Endothelial cell of umbilical vein (primary cell): ENCODE data around the gene ELMO2. TPM values are rescaled to one million over a fixed set of nuclear protein-coding genes. Genes with fewer than 3 reads are reported as not detected.
"Not testable (repeated sequence)": the region's sequence is repeated elsewhere in the genome, so short reads cannot be mapped to it uniquely, and the experiment has no call there.

Experiments
- BruUV-seq: library from RNA; stranded (reverse); fragments of 400-500 nt; replicated peaks from 2 replicates; lab custom pipeline; 2021; lab: Mats Ljungman, UMichigan
- CTCF ChIA-PET: fragments of 300-600, 350-600 bp; sonication (Branson Sonifier 250); formaldehyde crosslinking; loops from one replicate; lab custom pipeline; 2021; ENCODE audit warnings: antibody characterized with exemption, inconsistent platforms; lab: Charles Lee
- POLR2A ChIA-PET: fragments of 300-600, 350-600 bp; sonication (Branson Sonifier 250); formaldehyde crosslinking; loops from one replicate; lab custom pipeline; 2021; ENCODE audit warnings: antibody characterized with exemption, inconsistent platforms; lab: Charles Lee
- DNase-seq: peaks from one replicate; pipeline ENCODE4 v3.0.0-alpha.2; 2011; ENCODE audit warnings: low read depth, low spot score
- FAIRE-seq: peaks from 2 replicates; lab custom pipeline; 2011; peaks lifted over from hg19 to GRCh38; lab: Jason Lieb, UNC
- H2AFZ ChIP-seq: 2 replicates; pipeline ENCODE4 v1.6.0; 2012; ENCODE audit warnings: low read depth, low read length, control low read depth, inconsistent platforms
- H3K27ac ChIP-seq: 2 replicates; pipeline ENCODE4 v1.5.1; 2011; ENCODE audit warnings: low read depth, mild to moderate bottlenecking, control low read depth, low read length, moderate library complexity; ENCODE audit not compliant: insufficient read depth
- H3K27me3 ChIP-seq, 2 experiments: 2 replicates each; pipeline versions ENCODE4 v1.6.0 to v1.6.1; 2011; ENCODE audit warnings: low read length in 2 of 2, mixed read lengths in 1 of 2; ENCODE audit not compliant: control insufficient read depth in 2 of 2, insufficient read depth in 2 of 2
- H3K36me3 ChIP-seq, 2 experiments: 2 replicates in 1 of 2; 3 replicates in 1 of 2; pipeline ENCODE4 v1.5.1; 2011; ENCODE audit warnings: low read length in 2 of 2, mild to moderate bottlenecking in 1 of 2, moderate library complexity in 1 of 2; ENCODE audit not compliant: control insufficient read depth in 2 of 2, insufficient read depth in 2 of 2; ENCODE audit errors: extremely low read depth in 1 of 2
- H3K4me1 ChIP-seq: 3 replicates; pipeline ENCODE4 v1.5.1; 2011; ENCODE audit warnings: mild to moderate bottlenecking, low read length; ENCODE audit not compliant: control insufficient read depth, insufficient read depth; ENCODE audit errors: extremely low read depth
- H3K4me2 ChIP-seq: 2 replicates; pipeline ENCODE4 v1.6.1; 2011; ENCODE audit warnings: low read length, control low read depth, mixed read lengths; ENCODE audit not compliant: insufficient read depth
- H3K4me3 ChIP-seq, 3 experiments: fragments of 200-600 bp in 1 of 3; sonication (generic), shearing (Covaris generic) in 1 of 3; replicated peaks in 1 of 3; 2 replicates each; pipeline ENCODE4 v1.5.1; 2011 to 2016; ENCODE audit warnings: control low read depth in 3 of 3, low read length in 3 of 3, mild to moderate bottlenecking in 2 of 3, inconsistent platforms in 1 of 3, low read depth in 1 of 3, moderate library complexity in 1 of 3; ENCODE audit not compliant: insufficient read depth in 1 of 3
- H3K79me2 ChIP-seq: 2 replicates; pipeline ENCODE4 v1.6.0; 2012; ENCODE audit warnings: low read length, inconsistent platforms; ENCODE audit not compliant: control insufficient read depth, insufficient read depth
- H3K9ac ChIP-seq: replicated peaks from 2 replicates; pipeline ENCODE3; 2011; ENCODE audit warnings: low read length, control low read depth; ENCODE audit not compliant: insufficient read depth; ENCODE audit errors: extremely low read depth
- H3K9me1 ChIP-seq: replicated peaks from 3 replicates; pipeline ENCODE4 v1.6.0; 2011; ENCODE audit warnings: mild to moderate bottlenecking, low read length; ENCODE audit not compliant: control insufficient read depth, insufficient read depth; ENCODE audit errors: extremely low read depth
- H3K9me3 ChIP-seq: replicated peaks from 2 replicates; pipeline ENCODE4 v1.5.1; 2012; ENCODE audit warnings: low read length, inconsistent platforms; ENCODE audit not compliant: control insufficient read depth, insufficient read depth
- H4K20me1 ChIP-seq: replicated peaks from 2 replicates; pipeline ENCODE3; 2011; ENCODE audit warnings: mild to moderate bottlenecking, low read length; ENCODE audit not compliant: control insufficient read depth, insufficient read depth; ENCODE audit errors: extremely low read depth
- EZH2 ChIP-seq: IDR thresholded peaks from 2 replicates; pipeline ENCODE4 v1.6.1; 2012; ENCODE audit warnings: borderline replicate concordance, low read depth, mild to moderate bottlenecking, moderate library complexity, low read length, inconsistent platforms; ENCODE audit not compliant: severe bottlenecking
- FOS ChIP-seq: IDR thresholded peaks from 2 replicates; pipeline ENCODE4 v1.6.1; 2011; ENCODE audit warnings: mild to moderate bottlenecking, low read length, moderate library complexity, borderline replicate concordance; ENCODE audit not compliant: insufficient read depth
- GATA2 ChIP-seq: IDR thresholded peaks from 2 replicates; pipeline ENCODE4 v1.7.0; 2011; ENCODE audit warnings: low read depth, mild to moderate bottlenecking, moderate library complexity, mixed read lengths, low read length; ENCODE audit not compliant: insufficient read length, insufficient read depth
- JUN ChIP-seq: IDR thresholded peaks from 2 replicates; pipeline ENCODE4 v1.6.1; 2011; ENCODE audit warnings: borderline replicate concordance, low read depth; ENCODE audit not compliant: insufficient read length, insufficient read depth
- MYC ChIP-seq: IDR thresholded peaks from one replicate; pipeline ENCODE4 v1.6.1; 2011; ENCODE audit warnings: mild to moderate bottlenecking, low read depth, low read length
- POLR2A ChIP-seq: IDR thresholded peaks from 2 replicates; pipeline ENCODE4 v1.6.1; 2012; ENCODE audit warnings: low read depth, mild to moderate bottlenecking, control low read depth, low read length
- POLR2AphosphoS5 ChIP-seq: IDR thresholded peaks from 2 replicates; pipeline ENCODE4 v1.6.1; 2012; ENCODE audit warnings: low read depth, mild to moderate bottlenecking, control low read depth, low read length, moderate library complexity; ENCODE audit not compliant: insufficient read depth
- dilution Hi-C: fragments of 300-500 bp; cut with MboI; formaldehyde crosslinking; loops from one replicate; pipeline ENCODE4 v1.15.0; 2019; ENCODE audit warnings: low sequenced_read_pairs; ENCODE audit not compliant: extremely low pct_ligation_motif_present
- intact Hi-C: fragments of 100-400 bp; cut with micrococcal nuclease; formaldehyde crosslinking; loops from one replicate; pipeline ENCODE4 v1.10.0; 2022
- polyA plus RNA-seq, 4 experiments: library from polyadenylated mRNA; depleted of rRNA in 3 of 4; stranded (reverse) in 3 of 4; unstranded in 1 of 4; fragments of >200 nt; gene quantifications; 2 replicates each; pipeline versions ENCODE4 v1.2.1 to v1.2.3, GENCODE V29; 2011 to 2012; ENCODE audit warnings: missing spikeins in 1 of 4
- total RNA-seq: library from RNA; stranded (reverse); gene quantifications from 2 replicates; pipeline ENCODE4 v1.2.3, GENCODE V29; 2021
- TF ChIP-seq, protein P1 (sequence below): IDR thresholded peaks from 2 replicates; pipeline ENCODE4 v1.6.1; 2011; ENCODE audit not compliant: insufficient read depth, insufficient read length
- TF ChIP-seq, protein P2 (sequence below), 2 donors: IDR thresholded peaks; 1 replicate in 1 of 2; 2 replicates in 1 of 2; pipeline ENCODE4 v1.5.1; 2011; ENCODE audit warnings: low read length in 2 of 2, mild to moderate bottlenecking in 2 of 2, moderate library complexity in 2 of 2, control low read depth in 1 of 2, inconsistent platforms in 1 of 2, low read depth in 1 of 2; ENCODE audit not compliant: insufficient read depth in 1 of 2; ENCODE audit errors: extremely low read depth in 1 of 2

Gene ELMO2
- total and polyA plus RNA-seq, 2 donors (not counting 3 experiments of a cell fraction or from before 2014, with no cell fraction given) = 35.1 to 43.5 TPM

GRCh38 chr20:46387054-46387453, 19.4 kb downstream of the ELMO2 start:
- CTCF ChIA-PET, intact Hi-C loops, H3K9me3 ChIP-seq, H3K27me3 ChIP-seq, H3K9me1 ChIP-seq, BruUV-seq, H3K79me2 ChIP-seq, H2AFZ ChIP-seq, DNase-seq, POLR2A ChIA-PET, H3K4me2 ChIP-seq, dilution Hi-C loops, H3K4me1 ChIP-seq, H4K20me1 ChIP-seq, FAIRE-seq, H3K27ac ChIP-seq, H3K9ac ChIP-seq, H3K4me3 ChIP-seq: not testable (repeated sequence)
- H3K36me3 ChIP-seq = peaks cover 15 to 21% of the 10 kb centered on the region in 2 experiments

- Histone ChIP-seq H3K4me2 (no peak overlapping the region), H3K4me3 (no peak overlapping the region), H3K9me1 (no peaks in the 10 kb centered on the region), H3K4me1 (no peaks in the 10 kb centered on the region), H4K20me1 (no peaks in the 10 kb centered on the region), H3K9ac (no peak overlapping the region), H3K79me2 (no peaks in the 10 kb centered on the region), H3K27ac (no peak overlapping the region), H3K27me3 (no peaks in the 10 kb centered on the region), H3K9me3 (no peaks in the 10 kb centered on the region), H2AFZ (no peak overlapping the region), H3K36me3 (peaks cover 10 to 27% of the 10 kb centered on the region in 2 experiments)
- POLR2A ChIA-PET = no interaction called here
- BruUV-seq = no TSS peak
- intact Hi-C loops (no loop called here), dilution Hi-C loops (no loop called here)
- FAIRE-seq (no peak), DNase-seq (no peak)
- CTCF ChIA-PET = no interaction called here
- no peak for TF ChIP-seq POLR2A
- no peak for TF ChIP-seq GATA2
- no peak for TF ChIP-seq POLR2AphosphoS5
- no peak for TF ChIP-seq MYC
- no peak for TF ChIP-seq FOS
- TF ChIP-seq EZH2 = no peak
- no peak for TF ChIP-seq JUN
- TF ChIP-seq, protein P1, sequence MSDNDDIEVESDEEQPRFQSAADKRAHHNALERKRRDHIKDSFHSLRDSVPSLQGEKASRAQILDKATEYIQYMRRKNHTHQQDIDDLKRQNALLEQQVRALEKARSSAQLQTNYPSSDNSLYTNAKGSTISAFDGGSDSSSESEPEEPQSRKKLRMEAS = no peak
- TF ChIP-seq, protein P2, sequence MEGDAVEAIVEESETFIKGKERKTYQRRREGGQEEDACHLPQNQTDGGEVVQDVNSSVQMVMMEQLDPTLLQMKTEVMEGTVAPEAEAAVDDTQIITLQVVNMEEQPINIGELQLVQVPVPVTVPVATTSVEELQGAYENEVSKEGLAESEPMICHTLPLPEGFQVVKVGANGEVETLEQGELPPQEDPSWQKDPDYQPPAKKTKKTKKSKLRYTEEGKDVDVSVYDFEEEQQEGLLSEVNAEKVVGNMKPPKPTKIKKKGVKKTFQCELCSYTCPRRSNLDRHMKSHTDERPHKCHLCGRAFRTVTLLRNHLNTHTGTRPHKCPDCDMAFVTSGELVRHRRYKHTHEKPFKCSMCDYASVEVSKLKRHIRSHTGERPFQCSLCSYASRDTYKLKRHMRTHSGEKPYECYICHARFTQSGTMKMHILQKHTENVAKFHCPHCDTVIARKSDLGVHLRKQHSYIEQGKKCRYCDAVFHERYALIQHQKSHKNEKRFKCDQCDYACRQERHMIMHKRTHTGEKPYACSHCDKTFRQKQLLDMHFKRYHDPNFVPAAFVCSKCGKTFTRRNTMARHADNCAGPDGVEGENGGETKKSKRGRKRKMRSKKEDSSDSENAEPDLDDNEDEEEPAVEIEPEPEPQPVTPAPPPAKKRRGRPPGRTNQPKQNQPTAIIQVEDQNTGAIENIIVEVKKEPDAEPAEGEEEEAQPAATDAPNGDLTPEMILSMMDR (IDR thresholded peaks at IDR 0.05; ENCODE audit: extremely low read depth in 1 of 2, insufficient read depth in 1 of 2, low read depth in 1 of 2, low read length in 2 of 2) = no peak
These were observed 27.9 kb downstream of the ELMO2 start for GRCh38 chr20:46378412-46379009.
